Suppressor macrophage treated with lipopolysaccharide for 4 hours (primary cell): Measurements from ENCODE around the gene OSBPL9.
A peak's percentile ranks its signal among the peaks of the same experiment; 100 is the strongest.

Source experiments
- DNase-seq: peaks from one replicate; pipeline ENCODE4 v3.0.0-alpha.2; 2020

The OSBPL9 gene

DNA sequence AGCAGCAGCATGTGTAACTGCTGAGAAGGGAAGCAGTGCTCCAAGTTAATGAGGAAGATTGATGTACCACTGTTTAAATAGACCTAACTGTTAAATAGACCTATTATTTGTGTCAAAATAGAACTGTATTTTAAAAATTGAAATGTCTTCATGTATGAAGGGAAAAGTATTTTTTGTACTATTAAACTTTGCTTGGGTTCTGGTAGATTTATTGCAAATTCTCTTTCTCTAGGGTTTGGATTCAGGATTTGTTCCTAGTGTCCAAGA, 128.3 kb downstream of the OSBPL9 start:
- no peak for DNase-seq

DNA sequence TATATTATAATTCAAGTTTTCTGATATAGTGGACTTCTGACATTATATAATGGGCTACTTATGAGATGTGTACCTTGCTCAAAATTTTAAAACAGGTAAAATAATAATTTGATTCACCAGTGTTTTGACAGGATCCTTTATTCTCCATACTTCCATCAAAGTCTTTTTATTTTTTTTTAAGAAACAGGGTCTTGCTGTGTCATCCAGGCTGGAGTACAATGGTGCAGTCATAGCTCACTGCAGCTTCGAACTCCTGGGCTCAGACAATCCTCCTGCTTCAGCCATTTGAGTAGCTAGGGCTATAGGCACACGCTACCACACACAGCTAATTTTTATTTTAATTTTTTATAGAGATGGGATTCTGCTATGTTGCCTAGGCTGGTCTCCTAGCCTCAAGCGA, 132.3 kb downstream of the OSBPL9 start:
- DNase-seq = no peak

DNA sequence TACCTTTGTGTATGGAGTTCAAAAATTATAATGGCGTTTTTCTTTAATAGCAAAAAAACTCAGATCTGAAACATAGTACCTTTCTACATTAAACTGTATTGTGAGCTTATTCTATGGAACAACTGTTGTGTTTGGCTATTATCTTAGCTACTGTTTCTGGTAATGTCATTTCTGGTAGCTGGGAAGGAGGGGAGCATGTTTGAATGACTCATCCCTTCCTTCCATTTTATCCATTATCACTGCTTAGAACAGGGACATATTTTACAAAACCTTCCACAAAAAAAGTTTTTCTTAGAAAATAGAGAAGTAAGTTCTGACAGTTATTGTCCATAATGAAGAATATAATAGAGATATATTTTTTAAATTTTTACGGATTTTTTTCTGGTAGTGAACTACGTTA, 133.3 kb downstream of the OSBPL9 start:
- no peak for DNase-seq

DNA sequence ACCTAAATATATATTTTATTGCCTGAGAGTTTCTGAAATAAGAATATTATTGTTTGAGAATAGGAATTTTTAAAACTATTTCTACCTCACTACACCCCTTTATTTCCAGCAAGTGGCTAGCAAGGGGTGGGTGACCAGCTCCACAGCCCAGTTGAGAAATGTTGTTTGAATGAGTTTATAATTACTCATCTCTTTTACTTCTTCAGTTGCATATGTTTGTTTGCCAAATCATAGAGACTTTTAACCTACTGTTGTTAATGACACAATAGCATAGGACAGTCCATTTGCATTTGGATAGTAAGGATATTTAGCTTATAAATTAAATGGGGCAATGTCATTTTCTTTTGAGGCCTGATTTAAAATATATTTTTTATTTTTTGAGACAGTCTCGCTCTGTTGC, 133.8 kb downstream of the OSBPL9 start:
- peak; percentile 40 for DNase-seq

DNA sequence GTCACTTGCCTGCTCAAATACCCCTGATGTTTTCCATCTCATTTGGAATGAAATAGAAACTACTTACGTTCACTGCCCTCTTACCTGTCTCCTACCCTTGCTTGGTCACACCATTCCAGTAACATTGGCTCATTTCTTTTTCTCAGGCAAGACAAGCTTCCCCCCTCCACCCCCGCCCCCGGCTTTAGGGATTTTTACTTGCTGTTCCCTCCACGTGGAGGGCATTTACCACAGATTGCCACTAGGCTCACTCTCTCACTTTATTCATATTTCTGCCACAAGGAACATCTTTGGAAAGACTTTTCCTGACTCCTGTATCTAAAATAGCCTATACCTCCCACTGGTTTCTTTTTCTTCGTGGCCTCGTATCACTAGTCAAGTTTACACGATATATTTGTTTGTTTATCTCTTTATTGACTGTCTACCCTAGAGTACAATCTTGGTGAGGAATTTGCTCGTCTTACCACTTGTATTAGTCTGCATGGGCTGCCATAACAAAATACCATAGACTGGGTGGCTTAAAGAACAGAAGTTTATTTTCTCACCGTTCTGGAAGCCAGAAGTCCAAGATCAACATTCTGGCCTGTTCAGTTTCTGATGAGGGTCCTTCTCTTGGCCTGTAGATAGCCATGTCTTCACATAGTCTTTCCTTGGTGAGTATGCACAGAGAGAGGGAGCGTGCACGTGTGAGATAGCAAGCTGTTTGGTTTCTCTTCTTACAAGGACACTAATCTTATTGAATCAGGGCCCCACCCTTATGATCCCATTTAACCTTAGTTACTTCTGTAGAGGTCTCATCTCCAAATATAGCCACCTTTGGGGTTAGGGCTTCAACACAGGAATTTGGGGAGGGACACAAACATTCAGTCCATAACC, 135.4 kb downstream of the OSBPL9 start:
- no peak for DNase-seq

DNA sequence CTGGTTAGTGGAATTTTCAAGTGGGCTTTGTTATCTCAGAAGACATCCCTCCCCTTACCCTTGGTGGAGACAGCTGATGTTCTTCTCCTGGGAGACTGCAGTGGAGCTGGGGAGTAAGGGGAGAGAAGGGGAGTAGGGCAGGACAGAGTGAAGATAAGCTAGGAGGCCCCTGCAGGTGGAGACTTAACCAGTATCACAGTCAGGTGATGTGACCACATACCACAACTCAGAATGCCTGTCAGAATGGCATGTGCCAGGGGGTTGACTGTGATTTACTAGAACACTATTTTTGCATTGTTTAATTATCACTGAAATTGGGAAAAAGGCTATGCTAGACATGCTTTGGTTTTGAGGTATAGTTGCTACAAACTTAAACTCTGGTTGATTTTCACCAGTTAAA, 137.1 kb downstream of the OSBPL9 start:
- no peak for DNase-seq

DNA sequence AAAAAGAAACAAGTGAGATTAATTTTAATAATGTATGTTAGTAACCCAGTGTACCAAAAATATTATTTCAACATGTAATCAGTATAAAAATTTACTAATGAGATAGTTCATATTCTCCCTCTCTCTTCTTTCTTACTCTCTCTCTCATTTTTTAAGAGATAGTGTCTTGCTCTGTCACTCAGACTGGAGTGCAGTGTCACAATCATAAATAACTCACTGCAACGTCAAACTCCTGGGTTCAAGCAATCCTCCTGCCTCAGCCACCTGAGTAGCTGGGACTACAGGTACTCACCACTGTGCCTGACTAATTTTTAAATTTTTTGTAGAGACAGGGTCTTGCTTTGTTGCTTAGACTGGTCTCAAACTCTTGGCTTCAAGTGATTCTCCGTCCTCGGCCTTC, 137.8 kb downstream of the OSBPL9 start:
- DNase-seq = no peak

DNA sequence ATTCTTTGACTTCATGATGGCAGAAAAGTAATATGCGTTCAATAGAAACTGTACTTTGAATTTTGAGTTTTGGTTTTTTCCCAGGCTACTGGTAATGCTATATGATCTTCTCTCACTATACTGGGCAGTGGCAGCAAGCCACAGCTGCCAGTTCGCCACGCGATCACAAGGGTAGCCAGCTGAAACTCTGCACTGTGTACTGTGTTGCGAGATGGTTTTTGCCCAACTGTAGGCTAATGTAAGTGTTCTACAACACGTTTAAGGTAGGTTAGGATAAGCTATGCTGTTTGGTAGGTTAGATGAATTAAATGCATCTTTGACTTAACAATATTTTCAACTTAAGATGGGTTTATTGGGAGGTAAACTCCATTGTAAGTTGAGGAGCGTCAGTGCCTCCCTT, 138.5 kb downstream of the OSBPL9 start:
- no peak for DNase-seq

DNA sequence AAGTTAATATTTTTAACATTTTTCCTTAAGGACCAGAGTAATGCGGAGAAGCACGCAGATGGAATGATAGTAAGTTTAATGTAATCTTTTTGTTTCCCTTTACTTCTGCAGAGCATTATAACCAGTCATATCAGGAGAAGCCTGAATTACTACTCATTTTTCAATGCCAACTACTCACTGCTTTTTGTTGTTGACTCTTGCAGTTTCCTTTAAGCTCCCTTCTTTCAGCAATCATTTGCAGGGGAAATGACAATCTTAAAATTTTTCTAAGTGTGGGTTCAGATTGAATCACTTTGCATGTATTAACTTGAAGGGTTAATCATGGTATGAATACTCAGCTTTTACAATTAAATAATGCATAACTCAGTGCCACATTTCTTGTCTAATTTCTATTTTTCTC, 139.4 kb downstream of the OSBPL9 start:
- no peak for DNase-seq

DNA sequence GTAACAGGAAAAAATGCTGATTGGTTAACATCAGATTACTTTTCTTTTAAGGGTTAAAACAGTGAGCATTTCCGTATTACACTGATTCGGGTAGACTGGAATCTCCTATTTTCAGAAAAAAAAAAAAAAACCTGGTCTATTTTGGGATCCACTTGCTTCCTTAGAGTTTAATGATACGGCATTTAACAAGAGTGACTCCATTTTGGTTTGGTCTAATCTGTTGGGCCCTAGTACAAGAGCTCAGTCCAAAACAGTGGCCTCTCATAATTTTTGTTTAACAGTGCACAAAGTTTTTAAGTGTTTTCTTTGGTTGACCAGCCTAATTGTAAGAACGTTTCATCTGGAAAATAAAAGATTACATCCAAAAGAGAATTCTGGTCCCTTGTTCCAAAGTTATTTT, 141.4 kb downstream of the OSBPL9 start:
- DNase-seq = no peak

DNA sequence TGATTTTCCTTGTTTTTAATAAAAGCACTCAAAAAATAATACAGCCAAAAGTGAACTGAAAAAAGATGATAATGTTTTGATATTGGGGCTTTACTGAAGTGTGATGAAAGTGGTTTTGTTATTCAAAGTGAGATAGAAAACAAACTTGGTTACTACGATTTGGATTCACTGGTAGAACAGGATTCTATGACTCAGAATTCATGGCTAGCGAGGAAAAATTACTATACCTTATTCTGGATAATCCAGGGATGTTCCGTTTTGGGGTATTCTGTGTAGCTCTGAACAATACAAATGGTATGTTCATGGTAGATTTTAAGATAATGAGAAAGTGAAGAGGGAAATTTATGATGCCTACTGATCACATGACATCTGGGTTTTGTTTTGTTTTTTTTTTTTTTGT, 144.0 kb downstream of the OSBPL9 start:
- DNase-seq = no peak

DNA sequence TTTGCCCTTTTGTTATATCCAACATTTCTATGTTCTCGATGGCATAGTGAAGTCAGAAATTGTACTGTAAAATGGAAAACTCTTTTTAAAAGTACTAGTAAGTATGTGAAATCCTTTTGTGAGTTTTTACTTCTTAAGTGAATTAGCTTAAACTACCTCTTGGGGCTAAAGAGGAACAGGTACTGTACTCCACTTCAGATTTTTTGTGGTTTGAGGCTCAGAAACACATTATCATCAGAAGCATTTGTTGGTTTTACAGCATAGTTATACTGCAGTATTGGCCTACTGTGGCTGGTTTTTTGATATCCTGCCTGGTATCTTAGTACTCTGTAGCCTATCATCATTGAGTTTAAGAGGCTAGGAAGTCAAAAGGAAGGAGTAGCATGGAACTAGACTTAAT, 144.5 kb downstream of the OSBPL9 start:
- no peak for DNase-seq

DNA sequence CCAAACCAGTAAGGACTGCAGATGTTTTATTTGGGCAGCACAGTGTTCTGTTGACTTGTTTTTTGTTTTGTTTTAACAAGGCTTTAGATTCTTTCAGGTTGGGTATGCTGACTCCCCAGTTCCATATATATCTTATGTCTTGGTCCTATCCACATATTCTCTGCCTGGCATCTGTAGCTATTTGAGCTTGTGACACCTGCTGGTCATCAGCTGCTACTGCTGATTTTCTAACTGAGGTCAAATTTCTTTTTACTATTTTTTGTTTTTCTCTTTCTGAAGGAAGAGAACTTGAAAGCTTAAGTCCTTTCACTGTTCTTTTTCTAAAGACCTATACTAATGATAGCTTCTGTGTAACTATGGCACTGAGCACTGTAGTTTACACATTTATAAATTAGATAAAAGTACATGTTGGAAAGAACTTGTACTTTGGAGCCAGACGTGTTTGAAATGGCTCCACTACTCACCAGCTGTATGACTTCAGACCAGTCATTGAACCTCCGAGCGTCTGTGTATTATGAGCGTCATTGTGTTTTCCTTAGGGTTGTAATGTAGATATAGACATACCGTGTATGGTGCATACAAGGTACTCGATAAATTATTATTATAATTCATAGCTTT, 152.2 kb downstream of the OSBPL9 start:
- peak; percentile 56 for DNase-seq

DNA sequence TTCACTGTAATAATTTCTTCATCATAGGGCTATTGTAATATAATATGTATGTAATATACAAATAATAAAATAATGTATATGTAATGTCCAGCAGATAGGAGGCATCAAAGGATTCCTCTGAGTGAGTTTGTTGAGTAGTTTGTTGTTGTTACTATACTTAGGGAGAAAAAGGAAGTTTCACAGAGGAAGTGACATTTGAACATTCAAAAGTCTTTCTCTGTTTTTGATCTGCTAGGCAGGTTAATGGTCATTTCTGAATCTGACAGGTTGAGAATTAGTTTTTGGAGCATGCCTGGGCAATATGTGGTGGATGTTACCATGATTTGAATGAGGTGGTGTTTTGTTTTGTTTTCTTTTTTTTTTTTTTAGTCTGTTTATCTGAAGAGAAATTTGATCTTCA, 159.5 kb downstream of the OSBPL9 start:
- DNase-seq = peak; percentile 16

DNA sequence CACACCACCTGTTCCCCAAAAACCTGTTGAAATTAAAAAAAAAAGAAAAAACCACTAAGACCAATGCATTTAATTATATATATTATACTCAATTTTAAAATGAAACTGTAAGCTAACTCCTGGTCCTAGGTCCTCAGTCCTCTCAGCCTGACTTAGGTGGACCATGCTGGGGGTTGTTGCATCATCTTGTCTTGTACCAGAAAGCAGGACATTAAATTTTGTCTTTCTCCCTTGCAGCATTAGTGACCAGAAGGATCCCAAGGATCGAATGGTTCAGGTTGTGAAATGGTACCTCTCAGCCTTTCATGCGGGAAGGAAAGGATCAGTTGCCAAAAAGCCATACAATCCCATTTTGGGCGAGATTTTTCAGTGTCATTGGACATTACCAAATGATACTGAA, 164.0 kb downstream of the OSBPL9 start:
- DNase-seq = no peak

DNA sequence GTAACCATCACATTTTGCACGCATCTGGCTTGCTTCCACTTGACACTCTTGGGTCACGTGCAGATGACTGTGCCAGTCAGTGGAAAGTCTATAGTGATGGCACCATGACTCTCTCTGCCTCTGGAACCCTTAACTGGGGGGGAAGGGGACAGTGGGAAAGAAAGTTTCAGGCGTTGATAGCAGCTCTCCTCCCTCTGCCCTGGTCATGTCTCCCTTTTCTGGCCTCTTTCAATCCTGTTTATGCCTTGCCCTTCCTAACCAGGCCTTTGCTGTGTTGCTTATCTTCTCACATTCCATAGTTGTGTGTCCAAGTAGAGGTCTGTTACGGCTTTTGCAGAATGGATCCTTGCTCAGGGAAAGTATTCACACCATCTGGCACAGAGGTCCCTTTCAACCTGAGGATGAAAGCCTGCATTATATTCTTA, 168.1 kb downstream of the OSBPL9 start:
- no peak for DNase-seq

DNA sequence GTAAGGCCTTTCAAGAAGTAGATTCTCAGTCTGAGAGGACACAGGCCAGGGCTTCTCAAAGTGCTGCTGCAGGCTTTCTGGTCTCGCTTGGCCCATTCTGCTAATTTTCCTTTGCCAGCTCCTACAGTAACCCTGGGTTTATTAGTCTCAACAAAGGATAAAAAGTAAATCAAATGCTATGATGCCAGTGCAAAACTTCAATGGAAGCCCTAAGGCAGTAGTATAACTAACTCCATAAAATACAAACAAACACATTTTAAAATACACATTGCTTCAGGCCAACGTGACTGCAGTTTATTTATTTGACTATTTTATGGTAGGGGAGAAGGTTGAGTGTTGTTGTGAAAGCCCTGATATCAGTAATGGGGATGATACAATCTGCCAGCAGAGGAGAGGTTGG, 172.0 kb downstream of the OSBPL9 start:
- DNase-seq = no peak

DNA sequence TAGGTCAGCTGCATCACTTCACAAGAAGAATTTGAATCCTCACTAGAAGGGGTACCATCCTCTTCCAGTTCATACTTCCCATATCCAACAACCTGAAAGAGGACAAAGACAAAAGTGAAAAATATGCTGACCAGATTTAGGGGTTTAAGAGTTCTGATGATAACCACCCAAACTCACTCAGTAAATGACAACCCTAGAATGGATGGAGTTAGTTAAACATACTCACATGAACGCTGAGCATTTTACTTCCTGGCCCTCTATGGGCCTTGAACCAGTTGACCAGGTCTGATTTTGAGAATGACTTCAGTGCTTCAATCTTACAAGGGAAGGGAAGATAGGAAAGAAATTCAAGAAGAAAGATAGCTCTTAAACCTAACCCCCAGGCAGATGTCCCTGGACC, 172.4 kb downstream of the OSBPL9 start:
- DNase-seq = no peak

DNA sequence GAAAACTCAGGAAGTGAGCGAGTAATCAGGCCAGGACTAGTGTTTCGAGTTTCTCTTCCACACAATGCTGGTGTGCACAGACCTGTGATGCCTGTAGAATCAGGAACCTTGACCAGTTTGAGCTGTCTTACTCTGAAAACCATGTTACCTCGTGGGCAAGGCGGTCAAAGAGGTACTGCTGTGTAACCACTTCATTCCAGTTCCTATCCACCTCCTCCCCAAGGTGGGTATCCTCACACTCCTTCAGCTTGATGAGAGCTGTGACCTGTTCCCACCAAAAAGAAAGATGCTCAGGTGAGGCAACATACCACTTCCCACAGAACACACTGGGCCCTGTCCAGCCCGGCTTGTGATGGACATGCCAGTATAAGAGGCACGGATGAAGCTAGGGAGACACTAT, 173.5 kb downstream of the OSBPL9 start:
- no peak for DNase-seq

DNA sequence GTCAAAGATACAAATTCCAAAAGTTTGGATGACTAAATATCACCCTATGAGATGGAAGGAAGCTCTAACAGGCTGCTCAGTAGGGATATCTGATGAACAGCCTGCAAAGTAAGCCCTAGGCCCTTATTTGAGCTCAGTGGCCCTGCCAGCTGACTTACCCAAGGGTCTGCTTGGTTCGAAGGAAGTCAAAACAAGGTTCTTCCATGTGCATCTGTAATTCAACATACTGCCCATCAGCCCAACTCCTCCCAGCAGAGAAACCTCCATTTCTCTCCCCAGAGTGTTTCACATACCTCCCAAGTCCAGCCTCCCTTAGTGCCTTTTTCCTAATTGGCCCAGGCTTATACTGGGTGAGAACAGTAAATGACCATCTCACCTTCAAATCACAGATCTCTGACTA, 175.0 kb downstream of the OSBPL9 start:
- DNase-seq = no peak

DNA sequence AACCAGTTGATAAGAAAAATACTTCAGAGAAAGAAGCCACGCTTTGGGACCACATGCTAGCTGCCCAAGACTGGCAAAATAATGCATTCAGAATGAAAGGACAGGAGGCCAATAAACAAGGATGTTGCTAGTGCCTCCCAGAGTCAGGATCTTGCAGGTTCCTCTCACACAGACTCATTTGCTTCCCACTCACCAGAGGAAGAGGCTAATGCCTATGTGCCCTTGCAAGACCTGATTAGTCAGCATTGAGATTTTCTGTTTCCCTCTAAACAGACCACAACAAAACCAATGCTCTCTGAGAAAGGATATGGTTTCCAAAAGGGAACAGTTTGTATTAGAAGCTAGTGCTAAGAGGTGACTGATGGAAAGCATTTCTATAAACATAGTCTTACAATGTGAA, 176.0 kb downstream of the OSBPL9 start:
- DNase-seq = peak; percentile 74

DNA sequence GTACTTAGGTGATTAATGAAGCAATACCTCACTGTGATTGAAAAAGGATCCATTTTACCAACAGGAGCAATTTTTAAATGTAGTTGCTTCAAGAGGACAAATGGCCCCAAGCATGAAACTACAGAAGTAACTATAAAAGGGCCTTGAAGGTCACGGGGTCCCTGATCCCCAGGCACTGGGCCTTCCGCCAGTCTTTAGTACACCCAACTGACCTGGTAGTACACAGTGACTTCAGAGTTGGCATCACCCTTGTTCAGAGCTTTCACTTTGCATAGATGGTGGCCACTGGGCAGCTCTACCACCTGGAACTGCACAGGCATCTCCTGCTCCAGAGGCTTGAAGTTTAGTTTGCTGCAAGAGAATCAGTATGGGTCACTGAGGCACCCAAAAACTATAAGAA, 177.4 kb downstream of the OSBPL9 start:
- no peak for DNase-seq

DNA sequence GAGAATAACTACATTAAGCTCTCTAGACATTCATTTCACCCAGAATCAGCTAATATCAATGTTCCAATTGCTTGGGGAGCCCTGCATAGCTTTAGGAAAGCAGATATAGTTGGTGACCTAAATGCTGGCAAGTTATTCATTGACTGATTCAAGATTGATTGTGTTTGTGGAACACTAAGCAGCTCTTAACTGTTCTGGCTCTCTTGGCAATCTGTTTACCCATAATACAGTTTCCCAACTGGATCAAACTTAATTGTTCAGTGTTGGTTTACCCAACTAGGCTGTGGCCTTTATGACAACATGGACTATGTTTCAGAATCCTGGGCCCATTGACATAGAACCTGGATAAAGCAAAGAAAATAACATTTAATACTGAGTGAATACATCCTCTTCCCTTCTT, 178.0 kb downstream of the OSBPL9 start:
- DNase-seq = no peak

DNA sequence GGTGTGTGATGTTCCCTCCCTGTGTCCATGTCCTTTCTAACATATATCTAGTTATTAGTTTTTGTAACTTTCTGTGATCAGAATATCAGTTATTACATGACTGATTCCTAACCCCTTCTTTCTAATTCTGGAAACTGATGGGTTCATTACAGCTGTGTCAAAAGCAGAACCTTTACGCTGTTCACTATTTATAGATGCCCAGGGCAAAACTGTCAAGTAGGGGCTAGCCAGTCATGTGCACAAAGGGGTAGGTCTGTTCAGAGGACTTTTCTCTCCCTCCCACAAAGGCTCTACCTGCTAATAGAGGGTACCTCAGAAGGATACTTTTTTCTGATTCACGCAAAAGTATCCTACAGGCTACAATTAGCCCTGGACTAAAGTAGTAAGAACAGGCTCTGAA, 182.5 kb downstream of the OSBPL9 start:
- no peak for DNase-seq

DNA sequence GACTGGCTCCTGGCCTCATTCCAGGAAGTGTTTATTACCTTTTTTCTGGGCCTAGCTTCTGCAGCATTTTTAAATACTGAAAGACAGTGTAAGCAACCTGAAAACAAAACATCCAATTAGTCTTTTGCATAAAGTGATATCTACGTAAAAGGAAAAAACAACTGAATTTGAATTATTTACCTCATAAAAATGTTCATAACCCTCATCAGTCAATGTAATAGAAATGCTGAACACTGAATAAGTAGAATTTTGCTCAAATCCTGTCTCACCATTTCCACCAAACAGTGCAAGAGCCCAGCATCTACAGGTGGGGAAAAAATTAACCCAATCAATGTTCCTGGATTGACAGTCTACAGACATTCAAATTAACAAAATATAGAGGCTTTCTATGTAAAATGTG, 197.6 kb downstream of the OSBPL9 start:
- no peak for DNase-seq
